H9 (cell line): Measurements from ENCODE around the gene UBQLN4. TPM values are rescaled to one million over a fixed set of nuclear protein-coding genes. Genes with fewer than 3 reads are reported as not detected.

ENCODE experiments used
- DNase-seq: peaks from one replicate; pipeline ENCODE4 v3.0.0-alpha.2; 2017
- H2AFZ ChIP-seq: one replicate; pipeline ENCODE4 v1.6.1; 2013; ENCODE audit warnings: mild to moderate bottlenecking, low read length, control low read depth, moderate library complexity
- H2AK5ac ChIP-seq: 2 replicates; pipeline ENCODE4 v1.6.1; 2013; ENCODE audit warnings: low read length, control low read depth, mixed read lengths; ENCODE audit not compliant: insufficient read length
- H2BK120ac ChIP-seq: one replicate; pipeline ENCODE4 v1.6.1; 2013; ENCODE audit warnings: low read depth, mild to moderate bottlenecking, low read length, control low read depth, inconsistent platforms; ENCODE audit not compliant: poor library complexity, severe bottlenecking
- H2BK12ac ChIP-seq: 2 replicates; pipeline ENCODE4 v1.6.1; 2013; ENCODE audit warnings: low read length, control low read depth, mixed read lengths, low read depth; ENCODE audit not compliant: insufficient read length
- H2BK15ac ChIP-seq: 2 replicates; pipeline ENCODE4 v1.6.1; 2013; ENCODE audit warnings: low read depth, low read length, control low read depth
- H2BK20ac ChIP-seq: one replicate; pipeline ENCODE4 v1.6.1; 2013; ENCODE audit warnings: low read depth, mild to moderate bottlenecking, low read length, control low read depth, inconsistent platforms; ENCODE audit not compliant: poor library complexity, severe bottlenecking
- H2BK5ac ChIP-seq: 2 replicates; pipeline ENCODE4 v1.6.1; 2013; ENCODE audit warnings: low read length, control low read depth, mixed read lengths; ENCODE audit not compliant: insufficient read length
- H3K14ac ChIP-seq: 2 replicates; pipeline ENCODE4 v1.6.1; 2013; ENCODE audit warnings: low read length, control low read depth; ENCODE audit not compliant: insufficient read depth
- H3K18ac ChIP-seq: 2 replicates; pipeline ENCODE4 v1.6.1; 2013; ENCODE audit warnings: low read depth, mild to moderate bottlenecking, mixed read lengths, low read length, control low read depth; ENCODE audit not compliant: insufficient read length
- H3K23ac ChIP-seq: 2 replicates; pipeline ENCODE4 v1.6.1; 2013; ENCODE audit warnings: low read length, control low read depth, mixed read lengths, low read depth; ENCODE audit not compliant: insufficient read length
- H3K23me2 ChIP-seq: 2 replicates; pipeline ENCODE4 v1.6.1; 2013; ENCODE audit warnings: low read depth, mild to moderate bottlenecking, mixed read lengths, low read length, control low read depth; ENCODE audit not compliant: insufficient read length, poor library complexity, severe bottlenecking
- H3K27ac ChIP-seq: 2 replicates; pipeline ENCODE4 v1.5.1; 2013; ENCODE audit warnings: low read length, control low read depth, mixed read lengths, low read depth; ENCODE audit not compliant: insufficient read length
- H3K27me3 ChIP-seq: 2 replicates; pipeline ENCODE4 v1.6.1; 2013; ENCODE audit warnings: low read length, control low read depth, inconsistent platforms; ENCODE audit not compliant: insufficient read depth
- H3K4ac ChIP-seq: 2 replicates; pipeline ENCODE4 v1.6.1; 2013; ENCODE audit warnings: low read depth, mild to moderate bottlenecking, control low read depth, inconsistent platforms, low read length, moderate library complexity
- H3K4me1 ChIP-seq: 2 replicates; pipeline ENCODE4 v1.6.1; 2013; ENCODE audit warnings: low read length, control low read depth, inconsistent platforms; ENCODE audit not compliant: insufficient read depth
- H3K4me2 ChIP-seq: 2 replicates; pipeline ENCODE4 v1.6.1; 2013; ENCODE audit warnings: low read length, control low read depth, mixed read lengths; ENCODE audit not compliant: insufficient read length, insufficient read depth
- H3K56ac ChIP-seq: 2 replicates; pipeline ENCODE4 v1.6.1; 2013; ENCODE audit warnings: low read depth, mild to moderate bottlenecking, mixed read lengths, low read length, control low read depth; ENCODE audit not compliant: insufficient read length
- H3K79me1 ChIP-seq: 2 replicates; pipeline ENCODE4 v1.6.1; 2013; ENCODE audit warnings: low read depth, mild to moderate bottlenecking, moderate library complexity, low read length, control low read depth, inconsistent platforms; ENCODE audit not compliant: insufficient read depth, poor library complexity, severe bottlenecking
- H3K79me2 ChIP-seq: 2 replicates; pipeline ENCODE4 v1.6.1; 2013; ENCODE audit warnings: low read length, control low read depth, inconsistent platforms; ENCODE audit not compliant: insufficient read depth
- H3K9ac ChIP-seq: 2 replicates; pipeline ENCODE4 v1.6.1; 2013; ENCODE audit warnings: low read length, control low read depth, mixed read lengths; ENCODE audit not compliant: insufficient read length; ENCODE audit errors: extremely low read depth
- H3K9me3 ChIP-seq: one replicate; pipeline ENCODE4 v1.6.1; 2013; ENCODE audit warnings: low read depth, low read length, inconsistent platforms; ENCODE audit not compliant: control insufficient read depth
- H3T11ph ChIP-seq: one replicate; pipeline ENCODE4 v1.6.1; 2013; ENCODE audit warnings: mild to moderate bottlenecking, low read length, control low read depth, inconsistent platforms
- H4K20me1 ChIP-seq: one replicate; pipeline ENCODE4 v1.6.1; 2013; ENCODE audit not compliant: control insufficient read depth, insufficient read length, insufficient read depth
- H4K5ac ChIP-seq: 2 replicates; pipeline ENCODE4 v1.6.1; 2013; ENCODE audit warnings: low read depth, mild to moderate bottlenecking, mixed read lengths, low read length, control low read depth; ENCODE audit not compliant: insufficient read length
- H4K8ac ChIP-seq: replicated peaks from 2 replicates; pipeline ENCODE4 v1.6.1; 2013; ENCODE audit warnings: low read length, control low read depth, mixed read lengths, low read depth; ENCODE audit not compliant: insufficient read length
- H4K91ac ChIP-seq: 2 replicates; pipeline ENCODE4 v1.6.1; 2013; ENCODE audit warnings: low read depth, mild to moderate bottlenecking, moderate library complexity, mixed read lengths, low read length, control low read depth; ENCODE audit not compliant: insufficient read length
- H3K27ac Mint-ChIP-seq, 3 experiments: 2 replicates in 2 of 3; 3 replicates in 1 of 3; pipeline ENCODE4 v1.8.0; 2020 to 2021; ENCODE audit warnings: mixed read lengths in 3 of 3, mild to moderate bottlenecking in 1 of 3, moderate library complexity in 1 of 3
- H3K27me3 Mint-ChIP-seq: 2 replicates; pipeline ENCODE4 v1.8.0; 2021; ENCODE audit warnings: low read depth, mild to moderate bottlenecking, moderate library complexity, mixed read lengths
- H3K36me3 Mint-ChIP-seq, 3 experiments: 2 replicates in 2 of 3; 3 replicates in 1 of 3; pipeline ENCODE4 v1.8.0; 2020 to 2021; ENCODE audit warnings: low read depth in 3 of 3, mixed read lengths in 3 of 3; ENCODE audit not compliant: insufficient read depth in 1 of 3
- H3K4me1 Mint-ChIP-seq, 2 experiments: 2 replicates each; pipeline ENCODE4 v1.8.0; 2020; ENCODE audit warnings: mixed read lengths in 2 of 2
- H3K4me3 Mint-ChIP-seq, 2 experiments: 2 replicates in 1 of 2; 3 replicates in 1 of 2; pipeline ENCODE4 v1.8.0; 2020 to 2021; ENCODE audit warnings: mild to moderate bottlenecking in 2 of 2, mixed read lengths in 2 of 2, moderate library complexity in 1 of 2
- H3K9me3 Mint-ChIP-seq, 2 experiments: 2 replicates in 1 of 2; 3 replicates in 1 of 2; pipeline ENCODE4 v1.8.0; 2020; ENCODE audit warnings: mild to moderate bottlenecking in 2 of 2, mixed read lengths in 2 of 2, moderate library complexity in 1 of 2
- CTCF ChIP-seq: fragments of 200-600 bp; sonication (generic); conservative IDR thresholded peaks from 3 replicates; pipeline ENCODE4 v1.8.0; 2021; ENCODE audit warnings: antibody characterized with exemption, mild to moderate bottlenecking
- WGBS: extraction: QIAGEN DNeasy Blood & Tissue Kit; methylation state at CpG from one replicate; pipeline ENCODE4 v1.1.7; 2013; ENCODE audit warnings: missing lambda C conversion rate, low lambda C conversion rate, mixed read lengths; ENCODE audit not compliant: insufficient read length; ENCODE audit errors: extremely low coverage; 5-methylcytosine and 5-hydroxymethylcytosine counted together
- total RNA-seq: library from RNA; stranded (reverse); gene quantifications from 2 replicates; pipeline ENCODE4 v1.2.1, GENCODE V29; 2021

UBQLN4 gene
- total RNA-seq, 1 experiment from 2014 or later: 49.4 TPM

DNA sequence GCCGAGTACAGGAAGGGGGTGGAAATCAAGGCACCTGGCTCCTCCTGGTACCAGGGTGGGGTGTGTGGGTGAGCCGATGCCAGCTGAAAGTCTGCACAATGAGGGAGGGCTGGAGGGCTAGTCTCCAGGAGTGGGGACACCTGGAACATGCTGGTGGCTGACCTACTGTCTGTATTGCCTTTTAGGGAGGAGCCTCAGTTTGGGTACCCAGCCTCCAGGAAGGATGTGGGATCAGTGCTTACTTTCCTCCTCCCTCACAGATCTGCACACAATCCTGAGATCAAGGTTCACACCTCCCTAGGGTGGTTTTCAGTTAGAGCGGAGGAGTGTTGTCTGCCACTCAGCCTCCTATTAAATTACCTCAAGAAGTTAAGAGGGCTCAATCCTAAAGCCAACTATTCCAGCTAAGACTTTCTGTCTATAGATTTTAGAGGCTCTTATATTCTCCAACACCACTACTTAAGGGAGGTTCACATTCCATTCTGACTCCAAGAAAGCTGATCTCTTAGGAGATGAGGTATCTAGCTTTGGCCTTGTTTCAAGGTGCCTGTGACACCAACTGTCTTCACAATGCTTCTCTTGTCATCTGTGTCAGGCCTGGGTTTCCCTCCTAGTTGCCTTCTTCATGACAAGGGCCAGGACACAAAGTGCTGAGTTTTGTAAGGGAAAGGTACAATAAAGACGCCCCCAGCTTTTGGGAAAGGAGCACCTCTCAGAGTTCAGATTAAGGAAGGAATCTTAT is 48.6 kb downstream of the UBQLN4 start:
- Mint-ChIP-seq H3K9me3 (no peaks in the 10 kb centered on the region), H3K4me1 (peaks cover 10 to 16% of the 10 kb centered on the region in 2 experiments), H3K36me3 (peaks cover 5 to 18% (median 12%) of the 10 kb centered on the region in 3 experiments; a peak in 6 of 7 replicates), H3K4me3 (no peak overlapping the region), H3K27me3 (peaks cover 2% of the 10 kb centered on the region; the same call in 1 of the 2 replicates), H3K27ac (peak overlapping the region in 1 of 3 experiments; percentile 88; a peak in 1 of 7 replicates)
- Histone ChIP-seq H3K23ac (no peak overlapping the region), H3K9me3 (no peaks in the 10 kb centered on the region), H3K4me2 (no peak overlapping the region), H4K8ac (no peak overlapping the region), H2AK5ac (no peak overlapping the region), H2BK120ac (no peak overlapping the region), H2AFZ (no peak overlapping the region), H3T11ph (no peak overlapping the region), H3K27ac (no peak overlapping the region), H3K79me1 (no peaks in the 10 kb centered on the region), H2BK12ac (no peak overlapping the region), H3K4ac (no peak overlapping the region), H3K4me1 (no peaks in the 10 kb centered on the region), H3K27me3 (no peaks in the 10 kb centered on the region), H2BK5ac (no peak overlapping the region), H3K14ac (no peak overlapping the region), H3K23me2 (no peaks in the 10 kb centered on the region), H3K18ac (no peak overlapping the region), H3K9ac (no peak overlapping the region), H3K79me2 (no peaks in the 10 kb centered on the region), H4K91ac (no peak overlapping the region), H2BK15ac (no peak overlapping the region), H2BK20ac (no peak overlapping the region), H4K20me1 (no peaks in the 10 kb centered on the region), H4K5ac (no peak overlapping the region), H3K56ac (no peak overlapping the region)
- DNase-seq: no peak
- WGBS: no CpG with 5 or more reads among the region's 4 CpGs
- TF ChIP-seq CTCF: no peak
